ENCODE data around the gene MBOAT2.

GRCh38 chr2:8867363-8867762 lies 136.1 kb downstream of the MBOAT2 start:
- TF ChIP-seq CTCF (IDR thresholded peaks at IDR 0.05) (no peak), REST (IDR thresholded peaks at IDR 0.05; ENCODE audit: insufficient read depth in 1 of 2, low read depth in 2 of 2, low read length in 1 of 2) (no peak)

All from Panc1 (cell line).